Common myeloid progenitor, CD34-positive (primary cell): ENCODE results near the gene PLA2G4E.

ENCODE experiments used
- CTCF ChIA-PET: fragments of 350-600 bp; sonication (Branson Sonifier 250); formaldehyde crosslinking; loops from one replicate; lab custom pipeline; 2021; ENCODE audit warnings: antibody characterized with exemption; lab: Charles Lee
- POLR2A ChIA-PET: fragments of 350-600 bp; sonication (Branson Sonifier 250); formaldehyde crosslinking; loops from one replicate; lab custom pipeline; 2021; ENCODE audit warnings: antibody characterized with exemption; lab: Charles Lee
- DNase-seq, 3 donors: peaks; one replicate each; pipeline versions ENCODE4 v3.0.0 to v3.0.0-alpha.2; 2013
- H3K27ac ChIP-seq, 2 experiments: 1 replicate in 1 of 2; 2 replicates in 1 of 2; pipeline ENCODE4 v1.7.0; 2013; ENCODE audit warnings: inconsistent platforms in 2 of 2, low read length in 2 of 2, mild to moderate bottlenecking in 2 of 2, low read depth in 1 of 2, moderate library complexity in 1 of 2; ENCODE audit not compliant: severe bottlenecking in 2 of 2, insufficient read depth in 1 of 2, poor library complexity in 1 of 2
- H3K27me3 ChIP-seq, 5 experiments: replicated peaks in 2 of 5; 1 replicate in 3 of 5; 2 replicates in 2 of 5; pipeline versions ENCODE4 v1.6.1 to v1.7.0; 2013; ENCODE audit warnings: low read length in 4 of 5, mild to moderate bottlenecking in 2 of 5, moderate library complexity in 2 of 5, inconsistent platforms in 1 of 5; ENCODE audit not compliant: insufficient read depth in 5 of 5, control insufficient read depth in 4 of 5
- H3K36me3 ChIP-seq, 4 experiments: 1 replicate in 2 of 4; 2 replicates in 2 of 4; pipeline versions ENCODE4 v1.6.1 to v1.7.0; 2013; ENCODE audit warnings: low read length in 3 of 4, control low read depth in 1 of 4, mild to moderate bottlenecking in 1 of 4; ENCODE audit not compliant: control insufficient read depth in 4 of 4, insufficient read depth in 4 of 4
- H3K4me1 ChIP-seq, 4 experiments: 1 replicate in 3 of 4; 2 replicates in 1 of 4; pipeline versions ENCODE4 v1.6.1 to v1.7.1; 2013; ENCODE audit warnings: low read length in 3 of 4, mild to moderate bottlenecking in 3 of 4, control low read depth in 1 of 4, inconsistent platforms in 1 of 4, moderate library complexity in 1 of 4; ENCODE audit not compliant: control insufficient read depth in 4 of 4, insufficient read depth in 4 of 4; ENCODE audit errors: control extremely low read depth in 1 of 4
- H3K4me3 ChIP-seq, 7 experiments: 1 replicate in 4 of 7; 2 replicates in 3 of 7; pipeline versions ENCODE4 v1.5.1 to v1.7.0; 2013; ENCODE audit warnings: mild to moderate bottlenecking in 7 of 7, low read length in 6 of 7, moderate library complexity in 6 of 7, inconsistent platforms in 2 of 7, low read depth in 2 of 7, control low read depth in 1 of 7; ENCODE audit not compliant: insufficient read depth in 4 of 7, control insufficient read depth in 1 of 7; ENCODE audit errors: extremely low read depth in 1 of 7
- H3K9me3 ChIP-seq, 5 experiments: 1 replicate in 4 of 5; 2 replicates in 1 of 5; pipeline versions ENCODE4 v1.6.1 to v1.7.1; 2013; ENCODE audit warnings: low read length in 4 of 5, mild to moderate bottlenecking in 2 of 5, inconsistent platforms in 1 of 5, low read depth in 1 of 5, moderate library complexity in 1 of 5; ENCODE audit not compliant: control insufficient read depth in 4 of 5, insufficient read depth in 2 of 5; ENCODE audit errors: control extremely low read depth in 1 of 5
- WGBS: methylation state at CpG from one replicate; pipeline ENCODE4 v1.1.5; 2013; ENCODE audit not compliant: insufficient coverage; 5-methylcytosine and 5-hydroxymethylcytosine counted together

Gene PLA2G4E

GRCh38 chr15:41979493-41980266 lies 41.2 kb downstream of the PLA2G4E start:
- ChIA-PET POLR2A (no interaction called here), CTCF (interaction anchor here (1.1 to 2.6 kb wide), 2 partner anchors 10 to 14 kb away, joined by 4 to 10 read pairs; no protein-coding TSS in a partner anchor)
- DNase-seq: no peak
- H3K4me3 ChIP-seq: no peak overlapping the region
- H3K27me3 ChIP-seq: peaks cover 0 to 1% (median 0%) of the 10 kb centered on the region in 5 experiments
- peaks cover 0 to 10% (median 8%) of the 10 kb centered on the region in 4 experiments for H3K4me1 ChIP-seq
- WGBS: 97% methylated on average over 5 of the region's 5 CpGs
- H3K36me3 ChIP-seq: no peaks in the 10 kb centered on the region
- H3K27ac ChIP-seq: no peak overlapping the region
- H3K9me3 ChIP-seq: no peaks in the 10 kb centered on the region

DNA sequence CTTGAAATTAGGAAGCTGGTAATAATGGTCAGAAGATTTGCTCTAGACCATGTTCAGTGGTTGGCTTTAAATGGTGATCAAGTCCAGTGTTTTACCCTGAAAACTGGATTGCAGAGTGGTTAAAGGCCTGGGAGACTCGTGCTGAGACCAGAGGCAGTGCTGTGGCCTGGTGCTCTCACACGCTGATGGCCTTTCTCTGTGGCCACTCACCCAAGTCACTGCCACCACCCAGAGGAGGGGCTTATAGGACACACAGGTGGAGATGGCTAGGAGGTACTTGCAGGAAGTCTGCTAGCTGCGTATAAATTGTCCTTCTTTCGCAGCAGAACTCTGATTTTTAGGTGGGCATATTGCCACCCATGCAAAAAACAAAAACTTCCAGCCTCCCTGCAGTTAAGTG lies 42.3 kb downstream of the PLA2G4E start:
- 94% methylated on average over 4 of the region's 4 CpGs for WGBS
- ChIA-PET CTCF (interaction anchor here (1.3 to 2.6 kb wide), 3 partner anchors 12 to 152 kb away, joined by 3 to 10 read pairs (median 3); no protein-coding TSS in a partner anchor), POLR2A (no interaction called here)
- H3K4me1 ChIP-seq: peaks cover 0 to 10% (median 8%) of the 10 kb centered on the region in 4 experiments
- no peak for DNase-seq
- no peak overlapping the region for H3K27ac ChIP-seq
- H3K9me3 ChIP-seq: no peaks in the 10 kb centered on the region
- H3K27me3 ChIP-seq: peaks cover 0 to 2% (median 0%) of the 10 kb centered on the region in 5 experiments
- H3K36me3 ChIP-seq: no peaks in the 10 kb centered on the region
- H3K4me3 ChIP-seq: no peak overlapping the region

DNA sequence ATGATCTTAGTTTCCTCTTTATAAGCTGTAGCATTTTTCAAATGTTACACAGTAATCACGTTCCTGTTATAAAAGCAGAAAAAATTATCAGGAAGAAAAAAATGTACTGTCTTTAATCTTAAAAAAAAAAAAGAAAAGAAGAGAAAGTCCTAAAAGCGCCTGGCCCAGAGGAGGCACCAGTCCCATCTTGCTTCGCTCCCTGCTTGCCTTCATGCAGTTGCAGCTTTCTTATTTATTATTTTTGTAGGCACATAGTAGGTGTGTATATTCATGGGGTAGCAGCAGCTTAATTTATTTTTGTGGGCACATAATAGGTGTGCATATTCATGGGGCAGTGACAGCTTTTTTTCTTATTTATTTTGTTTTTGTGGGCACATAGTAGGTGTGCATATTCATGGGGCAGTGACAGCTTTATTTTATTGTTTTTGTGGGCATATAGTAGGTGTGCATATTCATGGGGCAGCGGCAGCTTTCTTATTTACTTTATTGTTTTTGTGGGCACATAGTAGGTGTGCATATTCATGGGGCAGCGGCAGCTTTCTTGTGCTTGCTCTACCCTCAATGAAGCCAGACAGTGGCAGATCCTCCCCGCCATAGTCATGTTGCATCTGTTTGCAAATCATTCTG lies 43.0 kb downstream of the PLA2G4E start:
- no peak overlapping the region for H3K4me3 ChIP-seq
- peaks cover 0 to 4% (median 0%) of the 10 kb centered on the region in 5 experiments for H3K27me3 ChIP-seq
- H3K9me3 ChIP-seq: no peaks in the 10 kb centered on the region
- ChIA-PET POLR2A (no interaction called here), CTCF (interaction anchor here (1.3 to 2.6 kb wide), 3 partner anchors 12 to 153 kb away, joined by 3 to 10 read pairs (median 3); no protein-coding TSS in a partner anchor)
- H3K36me3 ChIP-seq: no peaks in the 10 kb centered on the region
- DNase-seq: no peak
- WGBS: 97% methylated on average over 5 of the region's 6 CpGs
- peaks cover 0 to 11% (median 7%) of the 10 kb centered on the region in 4 experiments for H3K4me1 ChIP-seq
- H3K27ac ChIP-seq: no peak overlapping the region

DNA sequence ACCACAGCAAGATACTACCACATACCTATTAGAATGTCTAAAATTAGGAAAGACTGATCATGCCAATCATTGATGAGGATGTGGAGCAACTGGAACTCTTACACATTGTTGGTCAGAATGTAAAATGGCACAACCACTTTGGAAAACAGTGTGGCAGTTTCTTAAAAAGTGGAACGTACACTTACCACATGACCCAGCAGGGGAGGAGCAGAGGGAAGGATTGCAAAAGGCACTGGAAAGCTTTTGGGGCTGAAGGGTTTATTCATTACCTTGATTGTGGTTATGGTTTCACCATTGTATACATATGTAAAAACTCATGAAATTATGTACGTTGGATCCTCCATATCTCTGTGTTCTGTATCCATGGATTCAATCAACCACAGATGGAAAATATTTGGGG lies 45.2 kb downstream of the PLA2G4E start:
- DNase-seq: no peak
- Histone ChIP-seq H3K27ac (no peak overlapping the region), H3K4me1 (peaks cover 3 to 18% (median 15%) of the 10 kb centered on the region in 4 experiments), H3K36me3 (no peaks in the 10 kb centered on the region), H3K27me3 (peaks cover 0 to 11% (median 2%) of the 10 kb centered on the region in 5 experiments), H3K4me3 (no peak overlapping the region), H3K9me3 (no peaks in the 10 kb centered on the region)
- ChIA-PET CTCF (no interaction called here), POLR2A (no interaction called here)
- no CpG with 5 or more reads among the region's 2 CpGs for WGBS

DNA sequence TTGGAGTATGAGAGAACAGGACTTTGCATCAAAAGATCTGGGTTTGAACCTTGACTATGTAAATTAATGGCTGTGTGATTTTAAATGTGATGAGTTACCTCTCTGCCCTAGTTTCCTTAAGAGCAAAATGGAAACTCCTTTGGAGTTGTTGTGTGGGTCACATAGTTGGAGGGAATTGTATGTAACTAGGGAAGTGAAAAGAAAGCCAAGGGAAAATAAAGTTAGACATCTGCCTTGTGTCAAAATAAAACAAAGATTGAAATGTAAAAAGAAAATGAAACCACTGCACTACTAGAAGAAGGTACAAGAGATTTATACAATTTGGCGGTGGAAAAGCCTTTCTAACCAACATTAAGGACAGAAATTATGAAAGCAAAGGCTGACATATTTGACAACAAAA lies 46.8 kb downstream of the PLA2G4E start:
- peaks cover 5 to 24% (median 17%) of the 10 kb centered on the region in 4 experiments for H3K4me1 ChIP-seq
- peaks cover 0 to 23% (median 2%) of the 10 kb centered on the region in 5 experiments for H3K27me3 ChIP-seq
- ChIA-PET POLR2A (interaction anchor here (1.5 kb wide), 1 partner anchor 9 kb away, joined by 6 read pairs; no protein-coding TSS in a partner anchor), CTCF (interaction anchor here (1.0 kb wide), 1 partner anchor 21 kb away, joined by 3 read pairs; no protein-coding TSS in a partner anchor)
- no peaks in the 10 kb centered on the region for H3K36me3 ChIP-seq
- H3K9me3 ChIP-seq: no peaks in the 10 kb centered on the region
- no peak overlapping the region for H3K4me3 ChIP-seq
- H3K27ac ChIP-seq: no peak overlapping the region
- no peak for DNase-seq
- WGBS: 100% methylated on average over 1 of the region's 1 CpG

GRCh38 chr15:41972253-41973242 lies 48.3 kb downstream of the PLA2G4E start, which contains the start of gene EHD4:
Gene EHD4 (minus strand): TSS chr15:41972557. CDS start chr15:41972494, 63 bp downstream.
- H3K9me3 ChIP-seq: no peaks in the 10 kb centered on the region
- WGBS: under 1% methylated on average over 59 of the region's 72 CpGs
- H3K27me3 ChIP-seq: peaks cover 0 to 23% (median 2%) of the 10 kb centered on the region in 5 experiments
- CTCF ChIA-PET: interaction anchor here (0.9 to 1.4 kb wide), 7 partner anchors 11 to 200 kb away, joined by 3 to 5 read pairs (median 3); no protein-coding TSS in a partner anchor
- H3K36me3 ChIP-seq: no peaks in the 10 kb centered on the region
- peak; percentile 97 to 98 (median 98) for DNase-seq
- H3K4me3 ChIP-seq: peak within 1 kb of the TSS; percentile 59 to 92 (median 81)
- H3K27ac ChIP-seq: peak within 1 kb of the TSS in 1 of 2 experiments; percentile 52
- peaks cover 7 to 36% (median 25%) of the 10 kb centered on the region in 4 experiments for H3K4me1 ChIP-seq
- POLR2A ChIA-PET: interaction anchor here (0.7 to 1.5 kb wide), 2 partner anchors 11 to 727 kb away, joined by 3 to 6 read pairs; no protein-coding TSS in a partner anchor
